ENCODE results near the gene SLC35E1.

Gene SLC35E1

GRCh38 chr19:16572332-16573211, at the start of gene SLC35E1:
TSS of gene SLC35E1 (minus strand) at chr19:16572415. CDS start at chr19:16572364, 51 bp downstream.
- Histone ChIP-seq H3K4me1 (ENCODE audit: insufficient read depth, poor library complexity, severe bottlenecking) (peaks cover 15% of the 10 kb centered on the region), H3K27ac (ENCODE audit: poor library complexity, severe bottlenecking) (peak within 1 kb of the TSS; percentile 58), H3K4me3 (ENCODE audit: severe bottlenecking) (peak within 1 kb of the TSS; percentile 98), H3K36me3 (ENCODE audit: low read depth) (peaks cover 41% of the 10 kb centered on the region), H3K27me3 (ENCODE audit: insufficient read depth, poor library complexity, severe bottlenecking) (no peaks in the 10 kb centered on the region), H3K9me3 (ENCODE audit: severe bottlenecking) (no peaks in the 10 kb centered on the region)
- ATAC-seq (ENCODE audit: low read depth) (peak; percentile 90), DNase-seq (ENCODE audit: low spot score) (peak; percentile 94)
- no peak for TF ChIP-seq CTCF (IDR thresholded peaks at IDR 0.05; ENCODE audit: poor library complexity, severe bottlenecking)

- DNase-seq (ENCODE audit: low spot score) (no peak), ATAC-seq (ENCODE audit: low read depth) (no peak)
- Histone ChIP-seq H3K4me1 (ENCODE audit: insufficient read depth, poor library complexity, severe bottlenecking) (no peaks in the 10 kb centered on the region), H3K9me3 (ENCODE audit: severe bottlenecking) (no peaks in the 10 kb centered on the region), H3K36me3 (ENCODE audit: low read depth) (peaks cover 10% of the 10 kb centered on the region), H3K27me3 (ENCODE audit: insufficient read depth, poor library complexity, severe bottlenecking) (no peaks in the 10 kb centered on the region), H3K27ac (ENCODE audit: poor library complexity, severe bottlenecking) (no peak overlapping the region), H3K4me3 (ENCODE audit: severe bottlenecking) (no peak overlapping the region)
- TF ChIP-seq CTCF (IDR thresholded peaks at IDR 0.05; ENCODE audit: poor library complexity, severe bottlenecking): no peak
These were observed 49.1 kb upstream of the SLC35E1 start for GRCh38 chr19:16621165-16621800.

GRCh38 chr19:16620584-16620983, 48.4 kb upstream of the SLC35E1 start:
- no peaks in the 10 kb centered on the region for H3K4me1 ChIP-seq (ENCODE audit: insufficient read depth, poor library complexity, severe bottlenecking)

GRCh38 chr19:16620018-16620417, 47.8 kb upstream of the SLC35E1 start:
- Histone ChIP-seq H3K27ac (ENCODE audit: poor library complexity, severe bottlenecking) (no peak overlapping the region), H3K4me3 (ENCODE audit: severe bottlenecking) (no peak overlapping the region), H3K27me3 (ENCODE audit: insufficient read depth, poor library complexity, severe bottlenecking) (no peaks in the 10 kb centered on the region), H3K4me1 (ENCODE audit: insufficient read depth, poor library complexity, severe bottlenecking) (no peaks in the 10 kb centered on the region), H3K9me3 (ENCODE audit: severe bottlenecking) (no peaks in the 10 kb centered on the region), H3K36me3 (ENCODE audit: low read depth) (peaks cover 10% of the 10 kb centered on the region)
- ATAC-seq (ENCODE audit: low read depth) (no peak), DNase-seq (ENCODE audit: low spot score) (no peak)
- TF ChIP-seq CTCF (IDR thresholded peaks at IDR 0.05; ENCODE audit: poor library complexity, severe bottlenecking): no peak

More at GRCh38 chr19:16620584-16620983, 48.4 kb upstream of the SLC35E1 start:
- DNase-seq (ENCODE audit: low spot score) (no peak), ATAC-seq (ENCODE audit: low read depth) (no peak)
- Histone ChIP-seq H3K27ac (ENCODE audit: poor library complexity, severe bottlenecking) (no peak overlapping the region), H3K4me3 (ENCODE audit: severe bottlenecking) (no peak overlapping the region), H3K9me3 (ENCODE audit: severe bottlenecking) (no peaks in the 10 kb centered on the region), H3K36me3 (ENCODE audit: low read depth) (peaks cover 10% of the 10 kb centered on the region), H3K27me3 (ENCODE audit: insufficient read depth, poor library complexity, severe bottlenecking) (no peaks in the 10 kb centered on the region)
- TF ChIP-seq CTCF (IDR thresholded peaks at IDR 0.05; ENCODE audit: poor library complexity, severe bottlenecking): no peak
